ENCODE measurements around the gene SLC7A8. TPM values are rescaled to one million over a fixed set of nuclear protein-coding genes. Genes with fewer than 3 reads are reported as not detected.

SLC7A8 gene
- polyA plus RNA-seq, 1 donor (not counting 4 experiments of a cell fraction or from before 2014, with no cell fraction given), result 29.1 TPM

DNA sequence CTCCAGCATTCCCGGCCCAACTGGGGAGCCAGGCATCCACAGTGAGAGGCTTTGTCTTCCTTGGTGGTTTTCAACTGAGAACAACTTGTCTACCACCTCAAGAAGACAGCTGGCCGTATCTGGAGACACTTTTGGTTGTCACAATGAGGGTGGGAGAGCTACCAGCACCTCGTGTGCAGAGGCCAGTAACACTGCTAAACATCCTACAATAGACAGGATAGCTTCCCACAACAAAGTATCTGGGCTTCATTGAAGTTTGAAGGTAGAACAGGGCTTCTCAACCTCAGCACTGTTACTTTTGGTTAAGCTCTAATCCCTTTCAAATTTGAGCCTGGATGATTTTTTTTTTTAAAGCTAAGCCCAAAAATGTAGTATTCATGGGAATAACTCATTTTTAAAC lies 10.9 kb downstream of the SLC7A8 start:
- Histone ChIP-seq H3K36me3 (ENCODE audit: control insufficient read depth in 2 of 2, extremely low read depth in 1 of 2, insufficient read depth in 2 of 2, low read length in 2 of 2) (peaks cover 0 to 3% of the 10 kb centered on the region in 2 experiments), H2AFZ (ENCODE audit: control insufficient read depth, low read length) (no peak overlapping the region), H3K9ac (ENCODE audit: control insufficient read depth, extremely low read depth, insufficient read depth, low read length) (no peak overlapping the region), H3K4me3 (ENCODE audit: control insufficient read depth in 2 of 3, extremely low read depth in 1 of 3, insufficient read depth in 2 of 3, low read depth in 1 of 3, low read length in 3 of 3) (no peak overlapping the region), H3K9me3 (ENCODE audit: control insufficient read depth, low read depth, low read length) (no peaks in the 10 kb centered on the region), H3K4me2 (ENCODE audit: control insufficient read depth, extremely low read depth, insufficient read depth, low read depth, low read length) (no peak overlapping the region), H3K27me3 (ENCODE audit: control insufficient read depth, extremely low read depth, insufficient read depth, low read length) (no peaks in the 10 kb centered on the region), H3K4me1 (ENCODE audit: control insufficient read depth, extremely low read depth, insufficient read depth, low read length) (peaks cover 39% of the 10 kb centered on the region), H3K79me2 (ENCODE audit: control insufficient read depth, insufficient read depth, low read length) (no peaks in the 10 kb centered on the region), H3K9me1 (ENCODE audit: control insufficient read depth, extremely low read depth, insufficient read depth, low read length) (no peaks in the 10 kb centered on the region), H4K20me1 (ENCODE audit: control insufficient read depth, extremely low read depth, insufficient read depth, low read length) (no peaks in the 10 kb centered on the region), H3K27ac (ENCODE audit: control insufficient read depth, insufficient read depth, low read length) (peak overlapping the region; percentile 7)
- TF ChIP-seq EZH2 (IDR thresholded peaks at IDR 0.05; ENCODE audit: low read length), result no peak
- TF ChIP-seq, protein P1, sequence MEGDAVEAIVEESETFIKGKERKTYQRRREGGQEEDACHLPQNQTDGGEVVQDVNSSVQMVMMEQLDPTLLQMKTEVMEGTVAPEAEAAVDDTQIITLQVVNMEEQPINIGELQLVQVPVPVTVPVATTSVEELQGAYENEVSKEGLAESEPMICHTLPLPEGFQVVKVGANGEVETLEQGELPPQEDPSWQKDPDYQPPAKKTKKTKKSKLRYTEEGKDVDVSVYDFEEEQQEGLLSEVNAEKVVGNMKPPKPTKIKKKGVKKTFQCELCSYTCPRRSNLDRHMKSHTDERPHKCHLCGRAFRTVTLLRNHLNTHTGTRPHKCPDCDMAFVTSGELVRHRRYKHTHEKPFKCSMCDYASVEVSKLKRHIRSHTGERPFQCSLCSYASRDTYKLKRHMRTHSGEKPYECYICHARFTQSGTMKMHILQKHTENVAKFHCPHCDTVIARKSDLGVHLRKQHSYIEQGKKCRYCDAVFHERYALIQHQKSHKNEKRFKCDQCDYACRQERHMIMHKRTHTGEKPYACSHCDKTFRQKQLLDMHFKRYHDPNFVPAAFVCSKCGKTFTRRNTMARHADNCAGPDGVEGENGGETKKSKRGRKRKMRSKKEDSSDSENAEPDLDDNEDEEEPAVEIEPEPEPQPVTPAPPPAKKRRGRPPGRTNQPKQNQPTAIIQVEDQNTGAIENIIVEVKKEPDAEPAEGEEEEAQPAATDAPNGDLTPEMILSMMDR (optimal IDR thresholded peaks at IDR 0.05 in 1 of 3, IDR thresholded peaks at IDR 0.05 in 1 of 3, conservative IDR thresholded peaks at IDR 0.05 in 1 of 3; ENCODE audit: extremely low read depth in 1 of 3, insufficient read depth in 2 of 3, low read length in 3 of 3), result no peak
- dilution Hi-C loops (cut with MboI; ENCODE audit: extremely low pct_ligation_motif_present, low sequenced_read_pairs), result no loop called here
- DNase-seq (ENCODE audit: low read depth, low spot score) (no peak), FAIRE-seq (no peak)

DNA sequence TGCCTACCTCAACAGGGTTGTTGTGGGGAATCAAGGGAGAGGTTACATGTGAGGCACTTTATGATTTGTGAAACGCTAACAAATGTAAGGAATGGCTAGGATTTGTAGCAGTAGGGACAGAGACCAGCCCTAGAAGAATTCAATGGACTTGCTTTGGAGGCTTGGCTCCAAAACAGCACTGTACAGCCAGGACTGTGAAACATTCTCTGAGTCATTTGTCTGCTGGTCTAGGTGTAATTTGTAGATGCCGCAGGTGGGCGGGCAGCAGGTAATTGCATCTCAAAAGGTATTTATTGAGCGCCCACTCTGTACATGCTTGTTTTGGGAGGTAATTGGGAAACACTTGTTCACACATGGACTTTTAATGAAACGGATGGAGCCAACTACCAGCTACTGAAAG lies 11.4 kb downstream of the SLC7A8 start:
- Histone ChIP-seq H3K79me2 (ENCODE audit: control insufficient read depth, insufficient read depth, low read length) (no peaks in the 10 kb centered on the region), H3K4me2 (ENCODE audit: control insufficient read depth, extremely low read depth, insufficient read depth, low read depth, low read length) (peak overlapping the region; percentile 71), H3K4me1 (ENCODE audit: control insufficient read depth, extremely low read depth, insufficient read depth, low read length) (peaks cover 39% of the 10 kb centered on the region), H2AFZ (ENCODE audit: control insufficient read depth, low read length) (no peak overlapping the region), H3K9ac (ENCODE audit: control insufficient read depth, extremely low read depth, insufficient read depth, low read length) (peak overlapping the region; percentile 65), H4K20me1 (ENCODE audit: control insufficient read depth, extremely low read depth, insufficient read depth, low read length) (no peaks in the 10 kb centered on the region), H3K27me3 (ENCODE audit: control insufficient read depth, extremely low read depth, insufficient read depth, low read length) (no peaks in the 10 kb centered on the region), H3K4me3 (ENCODE audit: control insufficient read depth in 2 of 3, extremely low read depth in 1 of 3, insufficient read depth in 2 of 3, low read depth in 1 of 3, low read length in 3 of 3) (no peak overlapping the region), H3K9me1 (ENCODE audit: control insufficient read depth, extremely low read depth, insufficient read depth, low read length) (no peaks in the 10 kb centered on the region), H3K9me3 (ENCODE audit: control insufficient read depth, low read depth, low read length) (no peaks in the 10 kb centered on the region), H3K27ac (ENCODE audit: control insufficient read depth, insufficient read depth, low read length) (peak overlapping the region; percentile 89), H3K36me3 (ENCODE audit: control insufficient read depth in 2 of 2, extremely low read depth in 1 of 2, insufficient read depth in 2 of 2, low read length in 2 of 2) (no peaks in the 10 kb centered on the region)
- dilution Hi-C loops (cut with MboI; ENCODE audit: extremely low pct_ligation_motif_present, low sequenced_read_pairs), result no loop called here
- DNase-seq (ENCODE audit: low read depth, low spot score) (no peak), FAIRE-seq (peak; percentile 55)
- TF ChIP-seq, protein P1 (optimal IDR thresholded peaks at IDR 0.05 in 1 of 3, IDR thresholded peaks at IDR 0.05 in 1 of 3, conservative IDR thresholded peaks at IDR 0.05 in 1 of 3; ENCODE audit: extremely low read depth in 1 of 3, insufficient read depth in 2 of 3, low read length in 3 of 3), result no peak
- no peak for TF ChIP-seq EZH2 (IDR thresholded peaks at IDR 0.05; ENCODE audit: low read length)

Measured in keratinocyte (primary cell).